Muscle of leg (tissue), 9 donors: ENCODE data around the gene SOX13. TPM values are rescaled to one million over a fixed set of nuclear protein-coding genes. Genes with fewer than 3 reads are reported as not detected.

Experiments used
- polyA plus RNA-seq, 8 donors: library from polyadenylated mRNA; unstranded; fragments of 120-200 nt; gene quantifications; one replicate each; pipeline versions ENCODE4 v1.2.1 to v1.2.3, GENCODE V29; 2013; ENCODE audit warnings: inconsistent platforms in 1 of 8, low replicate concordance in 1 of 8; ENCODE audit not compliant: insufficient read length in 8 of 8, insufficient read depth in 1 of 8
- total RNA-seq: library from RNA; stranded (reverse); fragments of 120-200 nt; gene quantifications from one replicate; pipeline ENCODE4 v1.2.4, GENCODE V29; 2013

Gene SOX13
- total and polyA plus RNA-seq, 9 donors: 11.0 to 29.3 (median 18.8) TPM

Other genes starting within 250 kb of the SOX13 start
- gene SNRPE, start 211.5 kb upstream of the SOX13 start, total RNA-seq: 137 TPM
- 100 to 1,000 TPM; 157 to 234 (median 179) TPM for gene SNRPE, start 211.5 kb upstream of the SOX13 start, polyA plus RNA-seq
- gene ETNK2, start 78.9 kb downstream of the SOX13 start, total RNA-seq: 3.1 TPM
- gene ETNK2, start 78.9 kb downstream of the SOX13 start, polyA plus RNA-seq: 1 to 10 TPM; 2.1 to 6.1 (median 3.8) TPM
- not detected for gene REN, start 93.2 kb downstream of the SOX13 start, total RNA-seq
- gene REN, start 93.2 kb downstream of the SOX13 start, polyA plus RNA-seq: under 1 TPM in 1 of 8 donors, not detected in 7; 0.31 TPM
- 5.6 TPM for gene KISS1, start 123.4 kb downstream of the SOX13 start, total RNA-seq
- 1 to 10 TPM in 2 of 8 donors, under 1 TPM in 5, not detected in 1; 0.29 to 2.2 (median 0.64) TPM for gene KISS1, start 123.4 kb downstream of the SOX13 start, polyA plus RNA-seq
- gene GOLT1A, start 140.9 kb downstream of the SOX13 start, total RNA-seq: 0.09 TPM
- gene GOLT1A, start 140.9 kb downstream of the SOX13 start, polyA plus RNA-seq: 1 to 10 TPM in 2 of 8 donors, under 1 TPM in 1, not detected in 5; 0.31 to 3.9 (median 1.5) TPM